Breast epithelium (tissue), 3 donors: ENCODE measurements around the gene GRM2.

Source experiments
- POLR2A ChIP-seq: fragments of 450-650 bp; IDR thresholded peaks from one replicate; pipeline ENCODE4 v1.6.1; 2016; ENCODE audit warnings: antibody characterized with exemption, mild to moderate bottlenecking, moderate library complexity
- TF ChIP-seq, protein P1 (sequence below), 3 donors: fragments of 450-650 bp; IDR thresholded peaks; one replicate each; pipeline ENCODE4 v1.5.1; 2016 to 2017; ENCODE audit warnings: antibody characterized with exemption in 3 of 3, mild to moderate bottlenecking in 3 of 3, moderate library complexity in 3 of 3

DNA sequence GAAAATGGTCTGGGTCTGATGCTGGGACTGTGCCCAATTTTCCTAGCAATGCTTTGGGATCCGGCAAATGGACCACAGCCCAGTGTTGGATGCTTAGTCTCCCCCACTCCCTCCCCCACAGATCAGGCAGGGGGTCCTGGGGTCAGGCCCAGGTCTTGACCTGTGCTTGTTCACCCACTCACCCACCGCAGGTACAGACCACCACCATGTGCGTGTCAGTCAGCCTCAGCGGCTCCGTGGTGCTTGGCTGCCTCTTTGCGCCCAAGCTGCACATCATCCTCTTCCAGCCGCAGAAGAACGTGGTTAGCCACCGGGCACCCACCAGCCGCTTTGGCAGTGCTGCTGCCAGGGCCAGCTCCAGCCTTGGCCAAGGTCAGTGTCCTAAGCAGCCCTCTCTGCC, 10.6 kb downstream of the GRM2 start:
- TF ChIP-seq, protein P1, sequence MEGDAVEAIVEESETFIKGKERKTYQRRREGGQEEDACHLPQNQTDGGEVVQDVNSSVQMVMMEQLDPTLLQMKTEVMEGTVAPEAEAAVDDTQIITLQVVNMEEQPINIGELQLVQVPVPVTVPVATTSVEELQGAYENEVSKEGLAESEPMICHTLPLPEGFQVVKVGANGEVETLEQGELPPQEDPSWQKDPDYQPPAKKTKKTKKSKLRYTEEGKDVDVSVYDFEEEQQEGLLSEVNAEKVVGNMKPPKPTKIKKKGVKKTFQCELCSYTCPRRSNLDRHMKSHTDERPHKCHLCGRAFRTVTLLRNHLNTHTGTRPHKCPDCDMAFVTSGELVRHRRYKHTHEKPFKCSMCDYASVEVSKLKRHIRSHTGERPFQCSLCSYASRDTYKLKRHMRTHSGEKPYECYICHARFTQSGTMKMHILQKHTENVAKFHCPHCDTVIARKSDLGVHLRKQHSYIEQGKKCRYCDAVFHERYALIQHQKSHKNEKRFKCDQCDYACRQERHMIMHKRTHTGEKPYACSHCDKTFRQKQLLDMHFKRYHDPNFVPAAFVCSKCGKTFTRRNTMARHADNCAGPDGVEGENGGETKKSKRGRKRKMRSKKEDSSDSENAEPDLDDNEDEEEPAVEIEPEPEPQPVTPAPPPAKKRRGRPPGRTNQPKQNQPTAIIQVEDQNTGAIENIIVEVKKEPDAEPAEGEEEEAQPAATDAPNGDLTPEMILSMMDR (IDR thresholded peaks at IDR 0.05), result no peak
- TF ChIP-seq POLR2A, result no peak
